ENCODE measurements around the gene DNAH11. TPM values are rescaled to one million over a fixed set of nuclear protein-coding genes. Genes with fewer than 3 reads are reported as not detected.

DNAH11 gene
- total RNA-seq, 1 donor from 2014 or later, result 3.4 TPM

GRCh38 chr7:21771906-21772610 lies 229.2 kb downstream of the DNAH11 start:
- H3K27me3 ChIP-seq, result no peaks in the 10 kb centered on the region
- H3K4me3 ChIP-seq, result no peak overlapping the region
- DNase-seq (no peak), ATAC-seq (no peak)
- intact Hi-C loops (cut with DNase I), result no loop called here
- H3K9me3 ChIP-seq, result no peaks in the 10 kb centered on the region
- H3K27ac ChIP-seq, result no peak overlapping the region
- no peaks in the 10 kb centered on the region for H3K4me1 ChIP-seq
- TF ChIP-seq CTCF (IDR thresholded peaks at IDR 0.05), result no peak
- H3K36me3 ChIP-seq, result no peaks in the 10 kb centered on the region

- no peak for TF ChIP-seq CTCF (IDR thresholded peaks at IDR 0.05)
- no peaks in the 10 kb centered on the region for H3K9me3 ChIP-seq
- intact Hi-C loops (cut with DNase I), result no loop called here
- ATAC-seq, result no peak
- H3K27me3 ChIP-seq, result no peaks in the 10 kb centered on the region
- no peaks in the 10 kb centered on the region for H3K4me1 ChIP-seq
- no peaks in the 10 kb centered on the region for H3K36me3 ChIP-seq
- no peak for DNase-seq
- H3K27ac ChIP-seq, result no peak overlapping the region
- no peak overlapping the region for H3K4me3 ChIP-seq
Measured at GRCh38 chr7:21773326-21773725, 230.5 kb downstream of the DNAH11 start.

- DNase-seq, result no peak
- Histone ChIP-seq H3K4me1 (no peaks in the 10 kb centered on the region), H3K9me3 (no peaks in the 10 kb centered on the region), H3K27me3 (no peaks in the 10 kb centered on the region), H3K36me3 (no peaks in the 10 kb centered on the region), H3K27ac (no peak overlapping the region), H3K4me3 (no peak overlapping the region)
- intact Hi-C loops (cut with DNase I), result no loop called here
- no peak for TF ChIP-seq CTCF (IDR thresholded peaks at IDR 0.05)
- no peak for ATAC-seq
Measured at GRCh38 chr7:21777921-21778320, 235.1 kb downstream of the DNAH11 start.

GRCh38 chr7:21778953-21779352 lies 236.1 kb downstream of the DNAH11 start:
- no peak overlapping the region for H3K27ac ChIP-seq
- DNase-seq (no peak), ATAC-seq (no peak)
- H3K36me3 ChIP-seq, result no peaks in the 10 kb centered on the region
- H3K27me3 ChIP-seq, result no peaks in the 10 kb centered on the region
- H3K4me1 ChIP-seq, result no peaks in the 10 kb centered on the region
- H3K4me3 ChIP-seq, result no peak overlapping the region
- TF ChIP-seq CTCF (IDR thresholded peaks at IDR 0.05), result no peak
- no peaks in the 10 kb centered on the region for H3K9me3 ChIP-seq
- intact Hi-C loops (cut with DNase I), result no loop called here

- Histone ChIP-seq H3K27ac (no peak overlapping the region), H3K27me3 (no peaks in the 10 kb centered on the region), H3K9me3 (no peaks in the 10 kb centered on the region), H3K4me3 (no peak overlapping the region), H3K4me1 (no peaks in the 10 kb centered on the region), H3K36me3 (no peaks in the 10 kb centered on the region)
- DNase-seq (no peak), ATAC-seq (no peak)
- no peak for TF ChIP-seq CTCF (IDR thresholded peaks at IDR 0.05)
- intact Hi-C loops (cut with DNase I), result no loop called here
Measured at GRCh38 chr7:21782996-21783395, 240.2 kb downstream of the DNAH11 start.

- intact Hi-C loops (cut with DNase I), result no loop called here
Measured at GRCh38 chr7:21784989-21785388, 242.2 kb downstream of the DNAH11 start.

More at GRCh38 chr7:21784989-21785388, 242.2 kb downstream of the DNAH11 start:
- H3K27me3 ChIP-seq, result no peaks in the 10 kb centered on the region
- DNase-seq, result no peak
- no peak for ATAC-seq
- H3K4me3 ChIP-seq, result no peak overlapping the region
- H3K27ac ChIP-seq, result no peak overlapping the region
- H3K36me3 ChIP-seq, result no peaks in the 10 kb centered on the region
- H3K9me3 ChIP-seq, result no peaks in the 10 kb centered on the region
- no peaks in the 10 kb centered on the region for H3K4me1 ChIP-seq
- no peak for TF ChIP-seq CTCF (IDR thresholded peaks at IDR 0.05)

Data from upper lobe of right lung (tissue), 1 donor.